Peyer's patch (tissue), 4 donors: ENCODE data around the gene IGSF11.

Experiments
- POLR2A ChIP-seq, 2 donors: fragments of 450-650 bp; IDR thresholded peaks; one replicate each; pipeline ENCODE4 v1.5.1; 2017; ENCODE audit warnings: antibody characterized with exemption in 2 of 2, mild to moderate bottlenecking in 2 of 2, moderate library complexity in 2 of 2
- TF ChIP-seq, protein P1 (sequence below), 6 experiments: fragments of 450-650 bp in 4 of 6; fragments of 200-600 bp in 2 of 6; sonication (generic) in 1 of 6; IDR thresholded peaks; one replicate each; pipeline ENCODE4 v1.5.1; 2017 to 2019; ENCODE audit warnings: antibody characterized with exemption in 6 of 6, mild to moderate bottlenecking in 3 of 6, moderate library complexity in 1 of 6

- TF ChIP-seq, protein P1, sequence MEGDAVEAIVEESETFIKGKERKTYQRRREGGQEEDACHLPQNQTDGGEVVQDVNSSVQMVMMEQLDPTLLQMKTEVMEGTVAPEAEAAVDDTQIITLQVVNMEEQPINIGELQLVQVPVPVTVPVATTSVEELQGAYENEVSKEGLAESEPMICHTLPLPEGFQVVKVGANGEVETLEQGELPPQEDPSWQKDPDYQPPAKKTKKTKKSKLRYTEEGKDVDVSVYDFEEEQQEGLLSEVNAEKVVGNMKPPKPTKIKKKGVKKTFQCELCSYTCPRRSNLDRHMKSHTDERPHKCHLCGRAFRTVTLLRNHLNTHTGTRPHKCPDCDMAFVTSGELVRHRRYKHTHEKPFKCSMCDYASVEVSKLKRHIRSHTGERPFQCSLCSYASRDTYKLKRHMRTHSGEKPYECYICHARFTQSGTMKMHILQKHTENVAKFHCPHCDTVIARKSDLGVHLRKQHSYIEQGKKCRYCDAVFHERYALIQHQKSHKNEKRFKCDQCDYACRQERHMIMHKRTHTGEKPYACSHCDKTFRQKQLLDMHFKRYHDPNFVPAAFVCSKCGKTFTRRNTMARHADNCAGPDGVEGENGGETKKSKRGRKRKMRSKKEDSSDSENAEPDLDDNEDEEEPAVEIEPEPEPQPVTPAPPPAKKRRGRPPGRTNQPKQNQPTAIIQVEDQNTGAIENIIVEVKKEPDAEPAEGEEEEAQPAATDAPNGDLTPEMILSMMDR (IDR thresholded peaks at IDR 0.05), result no peak
- no peak for TF ChIP-seq POLR2A (IDR thresholded peaks at IDR 0.05)
Measured at GRCh38 chr3:118997190-118997589, 37.5 kb downstream of the IGSF11 start.
